Mucosa of gallbladder (tissue), 1 donor: ENCODE data around the gene KCNMA1. TPM values are rescaled to one million over a fixed set of nuclear protein-coding genes. Genes with fewer than 3 reads are reported as not detected.
"Not testable (repeated sequence)": the region's sequence is repeated elsewhere in the genome, so short reads cannot be mapped to it uniquely, and the experiment has no call there.

ENCODE experiments used
- DNase-seq: peaks from one replicate; pipeline ENCODE4 v3.0.0-alpha.2; 2020; ENCODE audit warnings: low spot score
- total RNA-seq: library from RNA; stranded (reverse); gene quantifications from one replicate; pipeline ENCODE4 v1.2.1, GENCODE V29; 2021
- donor health status: DM: no; HTN: no; CAD: no.

Gene KCNMA1
- total RNA-seq, 1 donor from 2014 or later: 101 TPM

DNA sequence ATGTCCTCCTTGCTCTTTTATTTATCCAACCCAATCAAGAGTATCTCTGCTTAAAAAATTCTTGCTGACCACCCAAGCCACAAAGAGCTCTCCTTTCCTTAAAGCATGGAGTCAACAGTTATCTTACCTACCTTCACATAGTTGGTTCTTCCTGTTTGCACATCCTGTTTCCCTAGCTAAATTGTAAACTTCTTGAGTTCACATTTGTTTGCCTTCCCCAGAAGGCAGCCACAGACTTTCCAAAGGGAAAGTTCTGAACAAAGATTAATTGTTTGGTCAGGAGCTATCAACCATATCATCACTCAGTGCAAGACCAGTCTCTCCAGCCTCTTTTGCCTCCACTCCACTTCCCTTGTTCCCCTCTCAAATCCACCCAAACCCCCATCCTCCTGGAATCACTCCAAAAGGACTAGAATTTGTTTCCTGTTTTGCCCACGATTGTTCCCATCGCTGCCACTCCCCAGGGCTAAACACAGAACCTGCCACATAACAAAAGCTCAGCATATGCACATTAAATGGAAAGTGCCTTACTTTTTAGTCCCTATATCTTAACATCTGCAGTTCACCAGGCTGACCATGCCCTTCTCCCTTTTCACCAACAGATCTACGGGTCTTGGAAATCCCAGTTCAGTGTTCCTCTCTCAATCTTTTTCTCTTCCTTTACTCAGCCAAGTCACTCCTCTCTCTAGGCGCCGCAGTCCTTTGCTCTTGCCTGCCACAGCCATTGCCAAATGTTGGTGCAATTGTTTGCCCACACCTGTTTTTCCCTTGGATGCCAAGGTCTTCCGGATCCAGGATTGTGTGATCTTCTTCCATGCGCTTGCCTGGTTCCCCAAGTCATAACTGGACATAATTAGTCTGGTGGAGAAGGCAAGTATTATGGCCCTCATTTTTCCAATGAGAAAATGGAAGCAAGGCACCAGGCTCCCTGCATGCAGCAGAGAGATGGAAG is 265.5 kb downstream of the KCNMA1 start:
- no peak for DNase-seq

DNA sequence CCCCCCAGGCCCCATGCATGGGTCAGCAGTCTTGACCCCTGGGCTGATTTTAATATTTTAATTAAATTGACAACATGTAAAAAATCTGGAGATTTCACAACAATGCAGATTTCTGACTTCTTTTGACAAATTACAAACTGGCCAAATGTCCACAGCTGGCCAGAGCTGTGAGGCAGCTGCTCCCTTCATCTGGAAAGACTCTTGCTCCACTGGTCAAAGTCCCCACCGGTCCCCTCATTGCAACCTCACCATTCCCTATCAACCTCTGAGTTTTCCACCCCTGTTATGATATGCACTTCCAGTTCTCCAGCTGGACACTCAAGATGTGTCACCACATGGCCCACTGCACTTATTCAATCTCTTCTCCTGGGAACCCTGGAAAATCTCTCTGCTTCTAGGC is 266.2 kb downstream of the KCNMA1 start:
- DNase-seq: no peak

DNA sequence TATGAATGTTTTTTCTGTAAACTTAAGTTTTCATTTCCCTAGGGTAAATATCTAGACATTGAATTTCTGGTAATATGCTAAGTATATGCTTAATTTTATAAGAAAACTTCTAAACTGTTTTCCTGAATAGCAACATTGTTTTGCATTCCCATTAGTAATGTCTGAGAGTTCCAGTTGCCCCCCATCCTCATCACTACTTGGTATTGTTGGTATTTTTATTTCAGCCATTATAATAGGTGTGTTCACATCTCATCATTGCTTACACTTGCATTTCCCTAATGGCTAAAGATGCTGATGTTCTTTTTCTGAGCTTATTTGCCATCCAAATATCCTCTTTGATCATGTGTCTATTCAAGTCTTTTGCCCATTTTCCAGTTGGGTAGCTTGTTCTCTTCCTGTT is 269.6 kb downstream of the KCNMA1 start:
- DNase-seq: no peak

DNA sequence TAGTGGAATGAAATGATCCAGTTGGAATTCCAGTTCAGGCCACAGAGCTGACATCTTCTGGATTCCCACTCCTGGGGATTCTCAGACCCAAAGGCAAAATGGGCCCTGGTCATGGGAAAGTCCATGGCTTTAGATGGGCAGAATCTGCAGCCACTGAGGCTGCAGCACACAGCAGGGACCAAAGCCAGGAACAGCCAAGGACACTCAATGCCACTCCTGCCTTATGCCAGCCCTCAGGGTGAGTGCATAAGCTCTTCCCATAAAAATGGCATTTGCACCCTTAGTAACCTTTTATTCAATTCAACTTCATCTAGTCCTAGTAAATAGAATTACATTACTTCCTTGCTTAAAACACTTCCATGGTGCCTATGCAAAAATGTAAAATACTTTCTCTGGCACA is 274.4 kb downstream of the KCNMA1 start:
- no peak for DNase-seq

DNA sequence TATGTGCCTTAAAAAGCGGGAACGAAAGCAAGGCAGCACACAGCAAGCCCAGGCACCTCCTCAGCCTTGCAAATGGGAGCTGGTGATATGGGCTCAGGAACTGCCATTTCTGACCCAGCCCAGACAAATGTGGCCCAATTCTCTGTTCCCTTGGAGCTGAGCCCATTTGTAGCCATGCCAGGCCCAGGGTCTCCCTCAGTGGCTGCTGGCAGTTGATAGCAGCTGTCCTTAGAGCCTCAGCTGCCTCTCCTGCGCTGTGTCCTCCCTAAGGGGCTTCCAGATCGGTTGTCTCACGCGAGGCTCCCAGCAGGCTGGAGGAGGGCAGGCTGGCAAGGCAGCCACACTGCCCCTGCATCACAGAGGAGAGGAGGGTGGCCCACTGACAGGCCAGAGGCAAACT is 275.8 kb downstream of the KCNMA1 start:
- no peak for DNase-seq

DNA sequence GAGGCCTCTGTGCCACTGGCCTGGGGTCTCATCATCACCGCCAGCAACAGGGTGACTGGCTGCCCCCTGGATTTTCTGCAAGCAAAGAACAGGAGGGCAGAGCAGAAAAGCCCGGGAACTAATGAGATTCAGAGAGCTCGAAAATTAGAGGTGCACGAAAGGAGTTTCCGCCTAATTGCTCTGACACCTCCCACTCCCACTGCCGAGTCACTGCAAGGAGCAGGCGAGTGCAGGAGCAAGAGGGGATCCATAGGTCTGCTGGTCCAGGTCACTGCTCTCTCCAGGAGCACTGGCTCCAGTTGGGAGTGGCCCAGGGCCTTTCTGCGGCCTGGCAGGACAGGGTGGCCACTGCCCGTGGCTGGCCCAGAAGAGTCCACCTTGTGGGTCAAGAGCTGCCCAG is 276.2 kb downstream of the KCNMA1 start:
- DNase-seq: no peak

DNA sequence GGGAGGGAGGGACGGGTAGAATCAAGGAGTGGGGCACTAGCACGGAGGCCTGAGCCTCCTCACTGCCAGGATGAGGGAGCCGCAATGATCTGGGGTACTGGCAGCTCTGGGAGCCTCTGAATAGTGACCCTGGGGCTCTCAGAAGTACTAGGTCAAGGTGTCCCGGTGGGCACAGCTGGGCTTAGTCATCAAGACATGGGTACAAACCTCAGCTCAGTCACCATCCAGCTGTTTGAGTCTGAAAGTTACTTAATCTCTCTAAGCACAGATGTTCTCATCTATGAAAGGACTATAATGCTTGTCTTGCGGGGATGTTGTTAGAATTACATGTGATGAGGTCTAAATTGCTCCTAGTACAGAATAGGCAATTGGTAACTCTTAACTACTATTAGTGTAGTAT is 276.8 kb downstream of the KCNMA1 start:
- no peak for DNase-seq

DNA sequence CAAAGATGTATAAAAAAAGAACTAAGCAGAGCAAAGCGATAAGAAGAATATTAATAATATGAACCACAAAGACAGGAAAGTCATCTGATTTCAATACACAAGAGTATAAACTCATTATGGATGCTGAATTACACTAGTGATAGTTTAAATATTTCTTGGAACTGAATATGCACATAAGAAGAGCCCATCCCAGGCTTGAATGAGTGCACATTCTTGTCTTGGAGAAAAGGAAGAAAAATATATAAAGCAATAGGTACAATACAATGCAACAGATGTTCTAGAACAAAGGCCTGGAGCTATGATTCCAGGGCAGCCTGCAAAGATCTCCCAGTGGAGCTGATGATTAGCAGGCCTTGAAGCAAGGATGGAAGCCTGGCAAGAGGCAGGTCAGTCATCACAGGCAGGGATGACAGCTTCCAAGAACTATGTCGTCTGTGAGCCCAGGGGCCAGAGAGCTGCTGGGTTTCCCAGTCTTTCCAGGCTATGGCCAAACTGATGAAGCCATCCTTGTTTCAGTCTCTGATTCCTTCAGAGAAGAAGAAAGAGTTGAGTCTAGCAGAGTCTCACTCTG is 277.6 kb downstream of the KCNMA1 start:
- no peak for DNase-seq

DNA sequence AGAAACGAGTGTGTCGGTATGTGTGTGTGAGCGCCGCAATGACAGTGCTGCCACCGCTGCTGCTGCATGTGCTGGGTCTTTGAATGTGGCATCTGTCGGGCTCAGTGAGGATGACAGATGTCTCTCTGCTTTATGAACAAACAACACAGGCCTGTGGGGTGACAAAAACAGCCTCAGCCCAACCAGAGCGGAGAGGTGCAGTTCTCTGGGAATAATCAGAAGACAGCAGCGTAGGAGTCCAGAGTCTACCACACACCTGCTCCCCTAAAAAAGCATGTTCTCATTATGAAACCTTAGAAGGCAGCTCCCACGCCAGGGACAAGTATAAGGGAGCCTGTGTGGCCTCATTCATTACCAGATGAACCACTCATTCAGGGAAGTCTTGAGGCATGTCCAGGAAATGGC is 278.3 kb downstream of the KCNMA1 start:
- no peak for DNase-seq

DNA sequence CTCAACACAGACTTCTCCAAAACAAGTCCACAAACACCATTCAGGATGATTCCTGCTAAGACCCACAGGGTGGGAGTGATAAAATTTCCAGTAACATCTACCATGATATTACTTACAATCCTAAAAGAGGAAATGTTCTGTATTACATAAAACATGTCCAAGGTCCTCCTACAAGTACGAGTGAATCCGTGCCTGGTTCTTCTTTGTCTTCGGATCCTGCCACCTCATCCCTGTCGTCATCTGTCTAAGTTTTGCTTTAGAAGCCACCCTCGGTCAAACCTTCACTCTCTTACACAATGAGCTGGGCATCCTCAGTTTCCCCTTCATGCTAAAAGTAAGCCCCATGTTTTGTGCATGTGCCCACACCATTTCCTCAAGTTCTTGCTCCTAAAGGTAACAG is 279.0 kb downstream of the KCNMA1 start:
- DNase-seq: no peak

DNA sequence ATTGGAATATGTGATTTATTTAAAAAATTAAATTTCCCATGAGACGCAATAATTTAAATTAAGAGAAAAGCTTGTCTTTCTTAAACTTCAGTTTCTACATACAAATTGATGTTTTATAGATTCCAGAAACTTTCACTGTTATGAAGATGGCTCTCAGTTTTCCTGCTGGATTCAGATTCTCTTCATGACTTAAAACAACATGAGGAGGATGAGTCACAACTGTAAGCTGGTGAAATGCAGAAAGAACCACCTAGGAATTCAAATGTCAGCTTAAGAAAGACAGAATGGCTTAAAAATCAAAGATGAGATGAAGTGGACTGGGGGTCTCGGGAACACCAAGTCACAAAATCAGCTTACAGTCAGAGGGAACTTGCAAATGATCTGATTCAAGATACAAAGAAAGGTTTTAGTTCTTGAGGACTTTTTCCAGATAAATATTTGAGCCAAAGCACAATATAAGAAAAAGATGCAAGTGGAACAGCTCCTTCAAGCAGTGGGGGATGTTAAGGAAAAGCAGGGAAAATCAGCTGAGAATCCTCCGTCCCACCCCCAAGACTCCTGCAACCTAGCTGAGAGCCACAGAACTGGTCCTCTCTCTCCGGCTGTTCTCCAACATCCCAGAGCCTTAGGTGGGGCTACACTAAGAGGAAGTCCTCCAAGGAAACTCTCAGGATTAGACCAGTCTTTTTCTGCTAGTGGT is 279.8 kb downstream of the KCNMA1 start:
- no peak for DNase-seq

DNA sequence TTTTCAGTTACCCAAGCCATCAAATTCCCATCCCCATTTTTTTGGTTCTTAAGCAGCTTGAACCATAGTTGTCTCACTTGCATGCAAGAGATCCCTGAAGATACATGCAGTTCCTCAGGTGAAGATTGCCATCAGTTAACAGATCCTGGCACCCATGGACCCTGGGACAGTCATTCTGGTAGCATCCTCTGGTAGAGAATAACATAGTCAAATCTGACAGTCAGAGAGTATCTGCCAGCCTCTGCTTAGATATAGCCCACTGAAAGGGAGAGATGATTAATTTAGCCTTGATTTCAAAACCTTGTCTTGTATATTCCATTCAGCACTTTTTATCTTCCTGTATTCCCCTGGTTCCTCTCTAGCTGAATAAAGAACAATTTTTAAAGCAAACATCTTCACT is 280.4 kb downstream of the KCNMA1 start:
- DNase-seq: no peak

DNA sequence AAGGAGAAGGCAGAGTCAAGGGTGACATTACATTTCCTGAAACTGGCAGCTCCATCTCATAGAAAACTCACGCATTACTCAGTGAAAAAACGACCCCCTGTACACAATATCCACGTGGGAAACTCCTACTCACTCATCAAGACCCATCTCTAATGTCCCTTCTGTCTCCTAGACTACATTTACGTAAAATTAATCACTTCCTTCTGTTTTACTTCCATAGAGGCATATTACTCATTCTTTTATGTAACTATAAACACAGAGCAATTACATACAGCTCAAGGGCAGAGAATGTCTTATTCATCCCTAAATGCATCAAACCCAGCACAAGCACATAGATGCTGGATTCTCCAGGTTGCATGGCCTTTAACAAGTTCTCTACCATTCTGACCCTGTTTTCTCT is 281.8 kb downstream of the KCNMA1 start:
- no peak for DNase-seq

DNA sequence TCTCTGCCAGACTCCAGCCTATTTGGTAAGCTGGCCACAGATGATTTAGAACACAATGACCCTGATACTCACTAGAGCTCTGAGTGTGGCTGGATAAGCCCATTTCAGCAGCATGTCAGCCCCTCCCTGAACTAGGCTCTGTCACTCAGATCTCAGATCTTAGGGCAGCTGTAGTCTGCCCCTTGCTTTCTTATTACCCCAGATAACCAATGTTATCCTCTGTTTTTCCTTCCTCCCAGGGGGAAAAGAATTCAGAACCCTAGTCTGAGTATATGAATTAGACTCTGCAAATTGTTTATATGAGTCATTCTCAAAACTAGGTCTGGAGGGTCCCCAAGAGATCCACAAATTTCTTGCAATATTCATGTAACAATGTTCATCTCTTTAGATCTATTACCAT is 286.2 kb downstream of the KCNMA1 start:
- DNase-seq: no peak

DNA sequence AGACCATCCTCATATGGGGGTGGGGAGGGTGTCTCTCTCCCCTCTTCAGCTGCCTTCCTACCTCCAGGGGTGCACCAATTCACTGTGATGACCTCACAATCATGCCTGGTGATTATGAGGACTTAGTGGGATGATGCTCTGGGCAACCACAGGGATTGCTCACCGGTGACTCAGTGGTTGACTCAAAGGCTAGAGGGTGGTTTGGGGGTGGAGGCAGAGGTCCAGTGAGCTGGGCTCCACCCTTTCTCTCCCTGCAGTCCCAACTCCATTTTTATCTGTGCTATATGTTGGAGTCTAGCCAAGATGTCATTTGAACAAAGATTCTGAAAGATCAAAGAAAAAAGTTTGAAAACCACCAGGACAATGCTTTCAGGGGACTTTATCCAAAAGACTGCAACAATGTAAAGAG is 286.9 kb downstream of the KCNMA1 start:
- peak; percentile 21 for DNase-seq

DNA sequence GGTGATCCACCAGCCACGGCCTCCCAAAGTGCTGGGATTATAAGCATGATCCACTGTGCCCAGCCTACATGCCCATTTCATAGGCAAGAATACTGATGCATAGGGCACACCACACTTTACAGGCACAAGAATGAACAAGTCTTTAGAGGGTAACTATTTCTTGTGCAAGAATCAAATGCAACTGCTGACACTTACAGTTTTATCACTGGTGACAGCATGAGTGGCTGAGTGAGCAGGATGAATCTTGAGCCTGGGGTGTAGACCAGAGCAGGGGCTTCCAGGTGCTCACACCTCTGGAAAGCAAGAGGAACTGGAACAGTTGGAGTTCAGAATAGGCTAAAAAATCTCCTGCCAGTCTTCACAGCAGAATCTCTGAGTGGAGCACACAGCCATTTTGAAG is 287.5 kb downstream of the KCNMA1 start:
- DNase-seq: no peak

DNA sequence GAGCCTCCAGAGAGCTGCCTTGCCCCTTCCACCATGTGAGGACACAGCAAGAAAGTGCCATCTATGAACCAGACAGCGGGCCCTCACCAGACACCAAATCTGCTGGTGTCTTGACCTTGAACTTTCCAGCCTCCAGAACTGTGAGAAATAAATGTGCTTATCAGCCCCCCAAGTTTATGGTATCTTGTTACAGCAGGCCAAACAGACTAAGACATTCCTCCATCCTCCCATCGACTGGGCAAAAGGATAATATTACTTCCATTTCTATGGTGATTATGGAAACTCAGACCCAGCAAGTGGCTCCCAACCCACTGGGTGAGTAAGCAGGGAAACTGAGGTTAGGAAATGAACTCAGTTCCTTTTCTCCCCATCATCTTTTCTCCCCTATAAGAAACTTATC is 288.4 kb downstream of the KCNMA1 start:
- DNase-seq: no peak

DNA sequence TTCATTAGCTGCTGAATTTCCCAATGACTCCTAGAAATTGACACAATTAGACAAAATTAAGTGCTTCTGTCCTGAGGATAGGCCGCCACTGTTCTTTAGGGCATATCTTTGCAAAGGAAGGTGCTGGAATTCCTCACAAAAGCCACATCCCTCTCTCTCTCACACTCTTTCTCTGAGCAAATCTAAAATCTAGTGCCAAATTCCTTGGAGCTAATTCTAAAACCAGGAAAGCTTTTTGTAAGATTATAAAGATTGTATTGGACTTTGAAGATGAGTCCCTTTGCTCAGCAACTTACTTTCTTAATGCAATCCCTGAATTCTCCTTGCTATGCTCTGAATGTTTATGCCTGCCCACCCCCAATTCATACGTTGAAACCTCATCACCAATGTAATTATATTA is 288.9 kb downstream of the KCNMA1 start:
- no peak for DNase-seq

DNA sequence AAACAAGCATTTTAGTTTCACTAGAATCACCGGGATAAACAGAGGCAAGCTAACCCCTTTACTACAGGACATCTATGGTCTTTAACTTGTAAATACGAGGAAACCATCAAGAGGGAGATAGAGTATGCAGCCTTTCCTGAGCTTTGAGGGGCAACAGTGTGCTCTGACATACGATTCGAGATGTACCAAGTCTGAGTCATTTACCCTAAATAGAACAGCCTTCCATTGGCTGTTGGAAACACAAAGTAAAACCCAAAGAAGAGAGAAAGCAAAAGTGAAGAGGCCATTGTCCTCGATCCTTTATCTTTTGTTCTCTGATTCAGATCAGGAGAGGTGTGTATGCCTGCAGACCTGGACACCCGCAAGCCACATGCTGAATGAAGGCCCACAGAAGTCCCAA is 289.5 kb downstream of the KCNMA1 start:
- DNase-seq: no peak

DNA sequence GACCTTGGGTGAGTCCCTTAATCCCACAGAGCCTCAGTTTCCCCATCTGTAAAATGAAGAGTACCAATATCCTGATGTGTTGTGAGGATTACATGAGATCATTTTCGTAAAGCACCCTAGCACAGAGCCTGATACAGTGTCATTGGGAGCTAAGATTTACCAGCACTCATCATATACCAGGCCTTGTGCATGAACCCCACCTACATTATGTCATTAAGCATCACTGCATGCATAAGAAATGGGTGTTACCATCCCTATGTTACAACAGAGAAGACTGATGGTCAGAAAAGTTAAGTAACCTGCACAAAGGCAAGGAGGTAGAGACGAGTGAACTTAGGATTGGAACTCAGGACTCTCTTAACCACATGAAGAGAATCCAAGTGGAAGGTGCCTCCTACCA is 290.6 kb downstream of the KCNMA1 start:
- no peak for DNase-seq

DNA sequence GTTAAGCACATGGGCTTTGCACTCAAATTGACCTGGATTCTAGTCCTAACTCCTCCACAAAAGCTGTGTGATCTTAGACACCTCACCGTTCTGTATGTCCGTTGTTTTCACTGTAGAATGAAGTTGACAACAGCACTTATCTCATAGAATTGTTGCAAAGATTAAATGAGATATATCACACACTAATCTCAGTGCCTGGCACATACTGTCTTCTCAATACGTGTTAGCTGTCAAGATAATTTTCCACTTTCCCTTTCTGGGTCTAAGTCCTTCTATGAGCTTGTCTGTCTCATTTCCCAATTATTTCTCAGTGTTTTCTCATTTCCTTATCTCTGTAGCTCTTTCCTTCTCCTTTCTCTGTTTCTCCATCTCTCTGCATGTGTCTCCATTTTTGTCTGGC is 296.6 kb downstream of the KCNMA1 start:
- DNase-seq: no peak

DNA sequence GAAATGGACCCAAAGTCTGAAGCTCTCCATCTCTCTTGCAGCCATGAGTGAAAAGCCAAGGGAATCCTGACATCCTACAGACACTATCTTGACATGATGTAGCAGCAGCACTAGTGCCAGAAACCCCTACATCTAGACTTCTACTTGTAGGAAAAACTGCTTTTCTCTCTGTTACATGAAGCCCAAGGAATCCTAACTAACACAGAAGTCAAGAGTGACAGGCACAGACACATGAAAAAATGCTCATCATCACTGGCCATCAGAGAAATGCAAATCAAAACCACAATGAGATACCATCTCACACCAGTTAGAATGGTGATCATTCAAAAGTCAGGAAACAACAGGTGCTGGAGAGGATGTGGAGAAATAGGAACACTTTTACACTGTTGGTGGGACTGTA is 297.7 kb downstream of the KCNMA1 start:
- not testable (repeated sequence) for DNase-seq

DNA sequence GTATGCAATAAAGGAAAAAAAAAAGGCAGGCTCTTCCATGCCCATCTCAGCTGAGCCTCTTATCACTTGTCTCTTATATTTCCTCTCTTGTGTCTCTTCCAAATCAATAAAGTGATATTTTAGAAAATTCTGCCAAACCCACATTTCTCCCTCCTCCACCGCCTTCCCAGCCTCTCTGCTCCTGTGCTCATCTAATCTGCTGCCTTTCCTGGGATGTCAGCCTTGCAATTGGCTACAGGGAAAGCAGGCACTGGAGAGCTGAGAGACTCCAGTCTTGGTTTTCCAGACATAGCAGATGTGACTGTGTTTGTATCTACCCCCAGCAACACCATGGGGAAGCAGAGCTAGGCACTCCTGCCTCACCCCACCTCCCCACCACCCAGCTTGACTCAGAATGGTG is 298.4 kb downstream of the KCNMA1 start:
- DNase-seq: no peak
